WTC11 (cell line): Measurements from ENCODE around the gene EFEMP2. TPM values are rescaled to one million over a fixed set of nuclear protein-coding genes. Genes with fewer than 3 reads are reported as not detected.

Experiments
- ATAC-seq: fragments of 200-7000 bp; cut with Tn5 transposase; 2 replicates; pipeline ENCODE4 v1.10.0; 2021; ENCODE audit warnings: mild to moderate bottlenecking, moderate library complexity
- CTCF ChIA-PET: fragments of 300-600 bp; sonication (Branson Sonifier 250); formaldehyde crosslinking; loops from one replicate; lab custom pipeline; 2021; ENCODE audit warnings: antibody characterized with exemption; lab: Charles Lee
- POLR2A ChIA-PET: fragments of 350-600 bp; sonication (Branson Sonifier 250); formaldehyde crosslinking; loops from one replicate; lab custom pipeline; 2021; ENCODE audit warnings: antibody characterized with exemption; lab: Charles Lee
- DNase-seq: peaks from one replicate; pipeline ENCODE4 v3.0.0; 2021; ENCODE audit warnings: low spot score
- H3K27ac Mint-ChIP-seq: 2 replicates; pipeline ENCODE4 v1.8.0; 2021; ENCODE audit warnings: mixed read lengths
- H3K27me3 Mint-ChIP-seq: 2 replicates; pipeline ENCODE4 v1.8.0; 2021; ENCODE audit warnings: low read depth, mild to moderate bottlenecking, moderate library complexity, mixed read lengths
- H3K36me3 Mint-ChIP-seq: 2 replicates; pipeline ENCODE4 v1.8.0; 2021; ENCODE audit warnings: mixed read lengths
- H3K4me1 Mint-ChIP-seq: 2 replicates; pipeline ENCODE4 v1.8.0; 2022; ENCODE audit warnings: mixed read lengths
- H3K4me3 Mint-ChIP-seq: 2 replicates; pipeline ENCODE4 v1.8.0; 2021; ENCODE audit warnings: mild to moderate bottlenecking, moderate library complexity, mixed read lengths
- H3K9me3 Mint-ChIP-seq: 2 replicates; pipeline ENCODE4 v1.8.0; 2021; ENCODE audit warnings: mixed read lengths
- ATF1 ChIP-seq: sonication (generic); formaldehyde crosslinking; IDR thresholded peaks from 2 replicates; pipeline ENCODE4 v1.8.1; 2023; ENCODE audit warnings: mild to moderate bottlenecking, moderate library complexity, missing genetic modification reagents
- CREB1 ChIP-seq: sonication (generic); formaldehyde crosslinking; IDR thresholded peaks from 2 replicates; pipeline ENCODE4 v1.8.0; 2023; ENCODE audit warnings: mild to moderate bottlenecking, missing genetic modification reagents
- CREM ChIP-seq: sonication (generic); formaldehyde crosslinking; IDR thresholded peaks from 2 replicates; pipeline ENCODE4 v1.8.1; 2022; ENCODE audit warnings: mild to moderate bottlenecking, missing genetic modification reagents, moderate library complexity
- ELF4 ChIP-seq: sonication (generic); formaldehyde crosslinking; IDR thresholded peaks from 2 replicates; pipeline ENCODE4 v1.8.1; 2022; ENCODE audit warnings: low read depth, mild to moderate bottlenecking, moderate library complexity, missing genetic modification reagents
- ESRRA ChIP-seq: sonication (generic); formaldehyde crosslinking; IDR thresholded peaks from 2 replicates; pipeline ENCODE4 v1.8.1; 2022; ENCODE audit warnings: mild to moderate bottlenecking, missing genetic modification reagents, borderline replicate concordance
- FOXP1 ChIP-seq: sonication (generic); formaldehyde crosslinking; IDR thresholded peaks from 2 replicates; pipeline ENCODE4 v1.8.0; 2022; ENCODE audit warnings: missing genetic modification reagents, mild to moderate bottlenecking, moderate library complexity, borderline replicate concordance
- GABPB1 ChIP-seq: sonication (generic); formaldehyde crosslinking; IDR thresholded peaks from 2 replicates; pipeline ENCODE4 v1.8.1; 2023; ENCODE audit warnings: mild to moderate bottlenecking, missing genetic modification reagents
- HMGXB4 ChIP-seq: sonication (generic); formaldehyde crosslinking; IDR thresholded peaks from 2 replicates; pipeline ENCODE4 v1.8.1; 2023; ENCODE audit warnings: mild to moderate bottlenecking, moderate library complexity, missing genetic modification reagents
- KAT7 ChIP-seq: sonication (generic); formaldehyde crosslinking; IDR thresholded peaks from 2 replicates; pipeline ENCODE4 v1.8.1; 2023; ENCODE audit warnings: missing genetic modification reagents, mild to moderate bottlenecking, borderline replicate concordance
- MXD4 ChIP-seq: fragments of 250-450 bp; sonication (Bioruptor Pico); IDR thresholded peaks from 2 replicates; pipeline ENCODE4 v1.8.0; 2021; ENCODE audit warnings: mild to moderate bottlenecking, moderate library complexity, borderline replicate concordance
- RORB ChIP-seq: fragments of 250-450 bp; sonication (Bioruptor Pico); IDR thresholded peaks from 2 replicates; pipeline ENCODE4 v1.9.0; 2021; ENCODE audit warnings: mild to moderate bottlenecking
- SMAD4 ChIP-seq: sonication (generic); formaldehyde crosslinking; IDR thresholded peaks from 2 replicates; pipeline ENCODE4 v1.8.0; 2022; ENCODE audit warnings: mild to moderate bottlenecking, missing genetic modification reagents
- SP1 ChIP-seq: sonication (generic); formaldehyde crosslinking; conservative IDR thresholded peaks from 2 replicates; pipeline ENCODE4 v1.8.1; 2022; ENCODE audit warnings: missing genetic modification reagents
- TCF7 ChIP-seq: sonication (generic); formaldehyde crosslinking; IDR thresholded peaks from 2 replicates; pipeline ENCODE4 v1.8.0; 2022; ENCODE audit warnings: mild to moderate bottlenecking, low read depth, missing genetic modification reagents, moderate library complexity
- TEAD1 ChIP-seq: sonication (generic); formaldehyde crosslinking; IDR thresholded peaks from 2 replicates; pipeline ENCODE4 v1.8.0; 2022; ENCODE audit warnings: mild to moderate bottlenecking, missing genetic modification reagents
- ZBTB21 ChIP-seq: sonication (generic); formaldehyde crosslinking; IDR thresholded peaks from 2 replicates; pipeline ENCODE4 v1.8.1; 2023; ENCODE audit warnings: mild to moderate bottlenecking, missing genetic modification reagents, borderline replicate concordance
- ZNF219 ChIP-seq: sonication (generic); formaldehyde crosslinking; IDR thresholded peaks from 2 replicates; pipeline ENCODE4 v1.8.0; 2023; ENCODE audit warnings: missing genetic modification reagents, mild to moderate bottlenecking, borderline replicate concordance
- ZNF232 ChIP-seq: sonication (generic); formaldehyde crosslinking; IDR thresholded peaks from 2 replicates; pipeline ENCODE4 v1.8.0; 2022; ENCODE audit warnings: mild to moderate bottlenecking, missing genetic modification reagents
- ZNF317 ChIP-seq: sonication (generic); formaldehyde crosslinking; IDR thresholded peaks from 2 replicates; pipeline ENCODE4 v1.8.1; 2023; ENCODE audit warnings: low read depth, mild to moderate bottlenecking, moderate library complexity, missing genetic modification reagents, borderline replicate concordance
- total RNA-seq: library from RNA; stranded (reverse); gene quantifications from 3 replicates; pipeline ENCODE4 v1.2.3, GENCODE V29; 2021
- TF ChIP-seq, protein P1 (sequence below): sonication (generic); formaldehyde crosslinking; IDR thresholded peaks from 2 replicates; pipeline ENCODE4 v1.8.0; 2023; ENCODE audit warnings: missing genetic modification reagents, mild to moderate bottlenecking, borderline replicate concordance
- TF ChIP-seq, protein P2 (sequence below): sonication (generic); formaldehyde crosslinking; IDR thresholded peaks from 2 replicates; pipeline ENCODE4 v1.8.0; 2022; ENCODE audit warnings: mild to moderate bottlenecking, missing genetic modification reagents
- TF ChIP-seq, protein P3 (sequence below): sonication (generic); formaldehyde crosslinking; IDR thresholded peaks from 2 replicates; pipeline ENCODE4 v1.8.1; 2023; ENCODE audit warnings: mild to moderate bottlenecking, missing genetic modification reagents, moderate library complexity
- TF ChIP-seq, protein P4 (sequence below): fragments of 250-450 bp; sonication (Bioruptor Pico); IDR thresholded peaks from 2 replicates; pipeline ENCODE4 v1.9.0; 2021; ENCODE audit warnings: mild to moderate bottlenecking
- TF ChIP-seq, protein P5 (sequence below): sonication (generic); formaldehyde crosslinking; IDR thresholded peaks from 2 replicates; pipeline ENCODE4 v1.8.0; 2022; ENCODE audit warnings: mild to moderate bottlenecking, missing genetic modification reagents

EFEMP2 gene
- total RNA-seq, 1 experiment from 2014 or later, result 14.2 TPM

- TF ChIP-seq, protein P1, sequence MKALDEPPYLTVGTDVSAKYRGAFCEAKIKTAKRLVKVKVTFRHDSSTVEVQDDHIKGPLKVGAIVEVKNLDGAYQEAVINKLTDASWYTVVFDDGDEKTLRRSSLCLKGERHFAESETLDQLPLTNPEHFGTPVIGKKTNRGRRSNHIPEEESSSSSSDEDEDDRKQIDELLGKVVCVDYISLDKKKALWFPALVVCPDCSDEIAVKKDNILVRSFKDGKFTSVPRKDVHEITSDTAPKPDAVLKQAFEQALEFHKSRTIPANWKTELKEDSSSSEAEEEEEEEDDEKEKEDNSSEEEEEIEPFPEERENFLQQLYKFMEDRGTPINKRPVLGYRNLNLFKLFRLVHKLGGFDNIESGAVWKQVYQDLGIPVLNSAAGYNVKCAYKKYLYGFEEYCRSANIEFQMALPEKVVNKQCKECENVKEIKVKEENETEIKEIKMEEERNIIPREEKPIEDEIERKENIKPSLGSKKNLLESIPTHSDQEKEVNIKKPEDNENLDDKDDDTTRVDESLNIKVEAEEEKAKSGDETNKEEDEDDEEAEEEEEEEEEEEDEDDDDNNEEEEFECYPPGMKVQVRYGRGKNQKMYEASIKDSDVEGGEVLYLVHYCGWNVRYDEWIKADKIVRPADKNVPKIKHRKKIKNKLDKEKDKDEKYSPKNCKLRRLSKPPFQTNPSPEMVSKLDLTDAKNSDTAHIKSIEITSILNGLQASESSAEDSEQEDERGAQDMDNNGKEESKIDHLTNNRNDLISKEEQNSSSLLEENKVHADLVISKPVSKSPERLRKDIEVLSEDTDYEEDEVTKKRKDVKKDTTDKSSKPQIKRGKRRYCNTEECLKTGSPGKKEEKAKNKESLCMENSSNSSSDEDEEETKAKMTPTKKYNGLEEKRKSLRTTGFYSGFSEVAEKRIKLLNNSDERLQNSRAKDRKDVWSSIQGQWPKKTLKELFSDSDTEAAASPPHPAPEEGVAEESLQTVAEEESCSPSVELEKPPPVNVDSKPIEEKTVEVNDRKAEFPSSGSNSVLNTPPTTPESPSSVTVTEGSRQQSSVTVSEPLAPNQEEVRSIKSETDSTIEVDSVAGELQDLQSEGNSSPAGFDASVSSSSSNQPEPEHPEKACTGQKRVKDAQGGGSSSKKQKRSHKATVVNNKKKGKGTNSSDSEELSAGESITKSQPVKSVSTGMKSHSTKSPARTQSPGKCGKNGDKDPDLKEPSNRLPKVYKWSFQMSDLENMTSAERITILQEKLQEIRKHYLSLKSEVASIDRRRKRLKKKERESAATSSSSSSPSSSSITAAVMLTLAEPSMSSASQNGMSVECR (CRISPR knock-in tag), result peak; percentile 93; the same call in 1 of the 2 replicates
- TF ChIP-seq HMGXB4 (CRISPR knock-in tag) (peak; percentile 93), ZNF317 (no peak), ZBTB21 (CRISPR knock-in tag) (peak; percentile 64; the same call in 1 of the 2 replicates), KAT7 (CRISPR knock-in tag) (no peak), RORB (CRISPR knock-in tag) (no peak), CREM (CRISPR knock-in tag) (peak; percentile 90), FOXP1 (no peak), SMAD4 (CRISPR knock-in tag) (no peak), ZNF219 (CRISPR knock-in tag) (no peak), ATF1 (CRISPR knock-in tag) (no peak), TEAD1 (CRISPR knock-in tag) (peak; percentile 84), SP1 (CRISPR knock-in tag) (peak; percentile 69; the same call in 1 of the 2 replicates), GABPB1 (no peak), CREB1 (CRISPR knock-in tag) (no peak)
- TF ChIP-seq, protein P2, sequence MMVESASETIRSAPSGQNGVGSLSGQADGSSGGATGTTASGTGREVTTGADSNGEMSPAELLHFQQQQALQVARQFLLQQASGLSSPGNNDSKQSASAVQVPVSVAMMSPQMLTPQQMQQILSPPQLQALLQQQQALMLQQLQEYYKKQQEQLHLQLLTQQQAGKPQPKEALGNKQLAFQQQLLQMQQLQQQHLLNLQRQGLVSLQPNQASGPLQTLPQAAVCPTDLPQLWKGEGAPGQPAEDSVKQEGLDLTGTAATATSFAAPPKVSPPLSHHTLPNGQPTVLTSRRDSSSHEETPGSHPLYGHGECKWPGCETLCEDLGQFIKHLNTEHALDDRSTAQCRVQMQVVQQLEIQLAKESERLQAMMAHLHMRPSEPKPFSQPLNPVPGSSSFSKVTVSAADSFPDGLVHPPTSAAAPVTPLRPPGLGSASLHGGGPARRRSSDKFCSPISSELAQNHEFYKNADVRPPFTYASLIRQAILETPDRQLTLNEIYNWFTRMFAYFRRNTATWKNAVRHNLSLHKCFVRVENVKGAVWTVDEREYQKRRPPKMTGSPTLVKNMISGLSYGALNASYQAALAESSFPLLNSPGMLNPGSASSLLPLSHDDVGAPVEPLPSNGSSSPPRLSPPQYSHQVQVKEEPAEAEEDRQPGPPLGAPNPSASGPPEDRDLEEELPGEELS (CRISPR knock-in tag), result no peak
- TF ChIP-seq, protein P3, sequence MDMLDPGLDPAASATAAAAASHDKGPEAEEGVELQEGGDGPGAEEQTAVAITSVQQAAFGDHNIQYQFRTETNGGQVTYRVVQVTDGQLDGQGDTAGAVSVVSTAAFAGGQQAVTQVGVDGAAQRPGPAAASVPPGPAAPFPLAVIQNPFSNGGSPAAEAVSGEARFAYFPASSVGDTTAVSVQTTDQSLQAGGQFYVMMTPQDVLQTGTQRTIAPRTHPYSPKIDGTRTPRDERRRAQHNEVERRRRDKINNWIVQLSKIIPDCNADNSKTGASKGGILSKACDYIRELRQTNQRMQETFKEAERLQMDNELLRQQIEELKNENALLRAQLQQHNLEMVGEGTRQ (CRISPR knock-in tag), result peak; percentile 49; the same call in 1 of the 2 replicates
Observed at GRCh38 chr11:65888163-65888814, 15.7 kb upstream of the EFEMP2 start, which contains the start of gene FIBP (continued).

GRCh38 chr11:65887723-65888162, 15.1 kb upstream of the EFEMP2 start:
- peaks cover 38% of the 10 kb centered on the region for H3K36me3 Mint-ChIP-seq
- H3K27ac Mint-ChIP-seq, result peak overlapping the region; percentile 98
- peak overlapping the region; percentile 97 for H3K4me3 Mint-ChIP-seq
- peaks cover 40% of the 10 kb centered on the region for H3K4me1 Mint-ChIP-seq
- ChIA-PET CTCF (interaction anchor here (0.5 to 11.9 kb wide), 91 partner anchors 7 to 1979 kb away, joined by 3 to 539 read pairs (median 6); partner anchors contain the start of genes C11orf68, CFL1, CST6 and CTSW), POLR2A (interaction anchor here (0.6 to 7.2 kb wide), 16 partner anchors 8 to 1294 kb away, joined by 3 to 90 read pairs (median 4); partner anchors contain the start of genes CFL1, CST6, CTSW and FOSL1)
- ATAC-seq, result no peak
- peaks cover 15% of the 10 kb centered on the region for H3K27me3 Mint-ChIP-seq
- DNase-seq, result no peak
- H3K9me3 Mint-ChIP-seq, result no peaks in the 10 kb centered on the region
- TF ChIP-seq ELF4 (CRISPR knock-in tag) (no peak), ESRRA (CRISPR knock-in tag) (no peak), TCF7 (no peak), ZNF219 (CRISPR knock-in tag) (no peak), GABPB1 (no peak), MXD4 (CRISPR knock-in tag) (no peak), ZNF232 (CRISPR knock-in tag) (no peak)
- TF ChIP-seq, protein P4, sequence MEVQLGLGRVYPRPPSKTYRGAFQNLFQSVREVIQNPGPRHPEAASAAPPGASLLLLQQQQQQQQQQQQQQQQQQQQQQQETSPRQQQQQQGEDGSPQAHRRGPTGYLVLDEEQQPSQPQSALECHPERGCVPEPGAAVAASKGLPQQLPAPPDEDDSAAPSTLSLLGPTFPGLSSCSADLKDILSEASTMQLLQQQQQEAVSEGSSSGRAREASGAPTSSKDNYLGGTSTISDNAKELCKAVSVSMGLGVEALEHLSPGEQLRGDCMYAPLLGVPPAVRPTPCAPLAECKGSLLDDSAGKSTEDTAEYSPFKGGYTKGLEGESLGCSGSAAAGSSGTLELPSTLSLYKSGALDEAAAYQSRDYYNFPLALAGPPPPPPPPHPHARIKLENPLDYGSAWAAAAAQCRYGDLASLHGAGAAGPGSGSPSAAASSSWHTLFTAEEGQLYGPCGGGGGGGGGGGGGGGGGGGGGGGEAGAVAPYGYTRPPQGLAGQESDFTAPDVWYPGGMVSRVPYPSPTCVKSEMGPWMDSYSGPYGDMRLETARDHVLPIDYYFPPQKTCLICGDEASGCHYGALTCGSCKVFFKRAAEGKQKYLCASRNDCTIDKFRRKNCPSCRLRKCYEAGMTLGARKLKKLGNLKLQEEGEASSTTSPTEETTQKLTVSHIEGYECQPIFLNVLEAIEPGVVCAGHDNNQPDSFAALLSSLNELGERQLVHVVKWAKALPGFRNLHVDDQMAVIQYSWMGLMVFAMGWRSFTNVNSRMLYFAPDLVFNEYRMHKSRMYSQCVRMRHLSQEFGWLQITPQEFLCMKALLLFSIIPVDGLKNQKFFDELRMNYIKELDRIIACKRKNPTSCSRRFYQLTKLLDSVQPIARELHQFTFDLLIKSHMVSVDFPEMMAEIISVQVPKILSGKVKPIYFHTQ (CRISPR knock-in tag), result no peak
- TF ChIP-seq, protein P5, sequence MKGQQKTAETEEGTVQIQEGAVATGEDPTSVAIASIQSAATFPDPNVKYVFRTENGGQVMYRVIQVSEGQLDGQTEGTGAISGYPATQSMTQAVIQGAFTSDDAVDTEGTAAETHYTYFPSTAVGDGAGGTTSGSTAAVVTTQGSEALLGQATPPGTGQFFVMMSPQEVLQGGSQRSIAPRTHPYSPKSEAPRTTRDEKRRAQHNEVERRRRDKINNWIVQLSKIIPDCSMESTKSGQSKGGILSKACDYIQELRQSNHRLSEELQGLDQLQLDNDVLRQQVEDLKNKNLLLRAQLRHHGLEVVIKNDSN (CRISPR knock-in tag), result no peak
